GM12875 (cell line): Measurements from ENCODE around the gene UGT1A8.

Experiments
- H3K4me3 ChIP-seq: one replicate; pipeline ENCODE4 v1.5.1; 2011; ENCODE audit warnings: low read depth, low read length, control low read depth
- CTCF ChIP-seq: IDR thresholded peaks from 2 replicates; pipeline ENCODE4 v1.5.1; 2011; ENCODE audit warnings: low read depth, mild to moderate bottlenecking, control low read depth, inconsistent platforms, low read length, moderate library complexity, borderline replicate concordance; ENCODE audit not compliant: insufficient read depth

UGT1A8 gene

GRCh38 chr2:233658610-233659009 lies 41.2 kb downstream of the UGT1A8 start:
- no peak for TF ChIP-seq CTCF
- H3K4me3 ChIP-seq, result no peak overlapping the region

- TF ChIP-seq CTCF, result no peak
Measured at GRCh38 chr2:233663911-233664310, 46.5 kb downstream of the UGT1A8 start.

GRCh38 chr2:233668605-233669260 lies 51.3 kb downstream of the UGT1A8 start:
- TF ChIP-seq CTCF, result no peak
- no peak overlapping the region for H3K4me3 ChIP-seq

More at GRCh38 chr2:233663911-233664310, 46.5 kb downstream of the UGT1A8 start:
- no peak overlapping the region for H3K4me3 ChIP-seq

- H3K4me3 ChIP-seq, result no peak within 1 kb of the TSS
- TF ChIP-seq CTCF, result no peak
Measured at GRCh38 chr2:233671290-233672161, 54.1 kb downstream of the UGT1A8 start, which contains the start of gene UGT1A9. TSS of gene UGT1A9 (plus strand) at chr2:233671898. CDS start at chr2:233671935, 37 bp downstream.

- TF ChIP-seq CTCF, result no peak
- no peak overlapping the region for H3K4me3 ChIP-seq
Measured at GRCh38 chr2:233672886-233673285, 55.5 kb downstream of the UGT1A8 start.

- H3K4me3 ChIP-seq, result no peak overlapping the region
- TF ChIP-seq CTCF, result no peak
Measured at GRCh38 chr2:233673896-233674295, 56.5 kb downstream of the UGT1A8 start.
